Mammary epithelial cell (primary cell): Measurements from ENCODE around the gene IRX4.

Experiments used
- CTCF ChIP-seq, 2 donors: IDR thresholded peaks in 1 of 2; conservative IDR thresholded peaks in 1 of 2; 2 replicates each; pipeline ENCODE4 v1.5.1; 2011 to 2012; ENCODE audit warnings: inconsistent platforms in 2 of 2, low read length in 2 of 2, mild to moderate bottlenecking in 2 of 2, control low read depth in 1 of 2, low read depth in 1 of 2; ENCODE audit not compliant: insufficient read depth in 1 of 2; ENCODE audit errors: extremely low read depth in 1 of 2
- EZH2 ChIP-seq: IDR thresholded peaks from 2 replicates; pipeline ENCODE4 v1.6.1; 2012; ENCODE audit warnings: low read length, inconsistent platforms, borderline replicate concordance

GRCh38 chr5:1885868-1886845 is 3.4 kb upstream of the IRX4 start:
- TF ChIP-seq EZH2 (no peak), CTCF (conservative IDR thresholded peaks at IDR 0.05 in 1 of 2, IDR thresholded peaks at IDR 0.05 in 1 of 2; ENCODE audit: extremely low read depth in 1 of 2, insufficient read depth in 1 of 2, low read depth in 1 of 2, low read length in 2 of 2) (no peak)
